ENCODE measurements around the gene PTGR2.

Gene PTGR2

GRCh38 chr14:73842201-73842600 is 9.4 kb upstream of the PTGR2 start:
- no peaks in the 10 kb centered on the region for H3K27me3 ChIP-seq (ENCODE audit: insufficient read depth, poor library complexity, severe bottlenecking)
- TF ChIP-seq SPI1 (IDR thresholded peaks at IDR 0.05; ENCODE audit: borderline replicate concordance, low read depth) (no peak), POLR2AphosphoS5 (IDR thresholded peaks at IDR 0.05; ENCODE audit: low read depth) (no peak), GABPA (IDR thresholded peaks at IDR 0.05; ENCODE audit: low read depth) (no peak)
- TF ChIP-seq, protein P1, sequence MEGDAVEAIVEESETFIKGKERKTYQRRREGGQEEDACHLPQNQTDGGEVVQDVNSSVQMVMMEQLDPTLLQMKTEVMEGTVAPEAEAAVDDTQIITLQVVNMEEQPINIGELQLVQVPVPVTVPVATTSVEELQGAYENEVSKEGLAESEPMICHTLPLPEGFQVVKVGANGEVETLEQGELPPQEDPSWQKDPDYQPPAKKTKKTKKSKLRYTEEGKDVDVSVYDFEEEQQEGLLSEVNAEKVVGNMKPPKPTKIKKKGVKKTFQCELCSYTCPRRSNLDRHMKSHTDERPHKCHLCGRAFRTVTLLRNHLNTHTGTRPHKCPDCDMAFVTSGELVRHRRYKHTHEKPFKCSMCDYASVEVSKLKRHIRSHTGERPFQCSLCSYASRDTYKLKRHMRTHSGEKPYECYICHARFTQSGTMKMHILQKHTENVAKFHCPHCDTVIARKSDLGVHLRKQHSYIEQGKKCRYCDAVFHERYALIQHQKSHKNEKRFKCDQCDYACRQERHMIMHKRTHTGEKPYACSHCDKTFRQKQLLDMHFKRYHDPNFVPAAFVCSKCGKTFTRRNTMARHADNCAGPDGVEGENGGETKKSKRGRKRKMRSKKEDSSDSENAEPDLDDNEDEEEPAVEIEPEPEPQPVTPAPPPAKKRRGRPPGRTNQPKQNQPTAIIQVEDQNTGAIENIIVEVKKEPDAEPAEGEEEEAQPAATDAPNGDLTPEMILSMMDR (IDR thresholded peaks at IDR 0.05; ENCODE audit: insufficient read depth, low read length): no peak
- TF ChIP-seq, protein P2, sequence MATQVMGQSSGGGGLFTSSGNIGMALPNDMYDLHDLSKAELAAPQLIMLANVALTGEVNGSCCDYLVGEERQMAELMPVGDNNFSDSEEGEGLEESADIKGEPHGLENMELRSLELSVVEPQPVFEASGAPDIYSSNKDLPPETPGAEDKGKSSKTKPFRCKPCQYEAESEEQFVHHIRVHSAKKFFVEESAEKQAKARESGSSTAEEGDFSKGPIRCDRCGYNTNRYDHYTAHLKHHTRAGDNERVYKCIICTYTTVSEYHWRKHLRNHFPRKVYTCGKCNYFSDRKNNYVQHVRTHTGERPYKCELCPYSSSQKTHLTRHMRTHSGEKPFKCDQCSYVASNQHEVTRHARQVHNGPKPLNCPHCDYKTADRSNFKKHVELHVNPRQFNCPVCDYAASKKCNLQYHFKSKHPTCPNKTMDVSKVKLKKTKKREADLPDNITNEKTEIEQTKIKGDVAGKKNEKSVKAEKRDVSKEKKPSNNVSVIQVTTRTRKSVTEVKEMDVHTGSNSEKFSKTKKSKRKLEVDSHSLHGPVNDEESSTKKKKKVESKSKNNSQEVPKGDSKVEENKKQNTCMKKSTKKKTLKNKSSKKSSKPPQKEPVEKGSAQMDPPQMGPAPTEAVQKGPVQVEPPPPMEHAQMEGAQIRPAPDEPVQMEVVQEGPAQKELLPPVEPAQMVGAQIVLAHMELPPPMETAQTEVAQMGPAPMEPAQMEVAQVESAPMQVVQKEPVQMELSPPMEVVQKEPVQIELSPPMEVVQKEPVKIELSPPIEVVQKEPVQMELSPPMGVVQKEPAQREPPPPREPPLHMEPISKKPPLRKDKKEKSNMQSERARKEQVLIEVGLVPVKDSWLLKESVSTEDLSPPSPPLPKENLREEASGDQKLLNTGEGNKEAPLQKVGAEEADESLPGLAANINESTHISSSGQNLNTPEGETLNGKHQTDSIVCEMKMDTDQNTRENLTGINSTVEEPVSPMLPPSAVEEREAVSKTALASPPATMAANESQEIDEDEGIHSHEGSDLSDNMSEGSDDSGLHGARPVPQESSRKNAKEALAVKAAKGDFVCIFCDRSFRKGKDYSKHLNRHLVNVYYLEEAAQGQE (IDR thresholded peaks at IDR 0.05; ENCODE audit: insufficient replicate concordance, low read depth): no peak
- H3K27ac ChIP-seq (replicated peaks): no peak overlapping the region
- H3K4me3 ChIP-seq (replicated peaks; ENCODE audit: insufficient read depth, low read length): no peak overlapping the region
- DNase-seq (ENCODE audit: low read depth in 1 of 2, low spot score in 1 of 2): no peak

GRCh38 chr14:73842851-73843250 is 8.8 kb upstream of the PTGR2 start:
- no peaks in the 10 kb centered on the region for H3K27me3 ChIP-seq (ENCODE audit: insufficient read depth, poor library complexity, severe bottlenecking)
- H3K27ac ChIP-seq (replicated peaks): no peak overlapping the region
- H3K4me3 ChIP-seq (replicated peaks; ENCODE audit: insufficient read depth, low read length): no peak overlapping the region
- peak in 1 of 2 experiments; percentile 31 for DNase-seq (ENCODE audit: low read depth in 1 of 2, low spot score in 1 of 2)
- TF ChIP-seq, protein P2 (IDR thresholded peaks at IDR 0.05; ENCODE audit: insufficient replicate concordance, low read depth): no peak
- TF ChIP-seq POLR2AphosphoS5 (IDR thresholded peaks at IDR 0.05; ENCODE audit: low read depth) (no peak), GABPA (IDR thresholded peaks at IDR 0.05; ENCODE audit: low read depth) (no peak), SPI1 (IDR thresholded peaks at IDR 0.05; ENCODE audit: borderline replicate concordance, low read depth) (no peak)
- TF ChIP-seq, protein P1 (IDR thresholded peaks at IDR 0.05; ENCODE audit: insufficient read depth, low read length): no peak

DNA sequence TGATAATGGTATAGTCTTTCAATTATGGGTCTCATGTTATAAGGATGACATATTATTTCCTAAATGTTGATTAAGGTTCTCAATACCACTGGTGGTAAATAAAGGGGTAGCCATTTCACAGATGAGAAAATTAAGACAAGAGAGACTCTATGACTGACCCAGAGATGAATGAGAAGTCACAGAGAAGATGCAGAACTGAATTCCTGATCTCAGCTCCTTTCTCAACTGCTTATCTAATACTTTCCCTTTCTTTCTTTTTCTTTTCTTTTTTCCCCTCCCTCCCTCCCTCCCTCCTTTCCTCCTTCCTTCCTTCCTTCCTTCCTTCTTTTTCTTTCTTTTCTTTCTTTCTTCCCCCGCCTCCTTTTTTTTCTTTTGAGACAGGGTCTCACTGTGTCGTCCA is 8.3 kb upstream of the PTGR2 start:
- Histone ChIP-seq H3K27me3 (ENCODE audit: insufficient read depth, poor library complexity, severe bottlenecking) (no peaks in the 10 kb centered on the region), H3K27ac (replicated peaks) (no peak overlapping the region), H3K4me3 (replicated peaks; ENCODE audit: insufficient read depth, low read length) (no peak overlapping the region)
- TF ChIP-seq GABPA (IDR thresholded peaks at IDR 0.05; ENCODE audit: low read depth): no peak
- no peak for TF ChIP-seq SPI1 (IDR thresholded peaks at IDR 0.05; ENCODE audit: borderline replicate concordance, low read depth)
- no peak for TF ChIP-seq POLR2AphosphoS5 (IDR thresholded peaks at IDR 0.05; ENCODE audit: low read depth)
- TF ChIP-seq, protein P2 (IDR thresholded peaks at IDR 0.05; ENCODE audit: insufficient replicate concordance, low read depth): no peak
- TF ChIP-seq, protein P1 (IDR thresholded peaks at IDR 0.05; ENCODE audit: insufficient read depth, low read length): no peak
- no peak for DNase-seq (ENCODE audit: low read depth in 1 of 2, low spot score in 1 of 2)
